Measurements from ENCODE around the gene POU2F1.

GRCh38 chr1:167373986-167374385 is 153.3 kb downstream of the POU2F1 start:
- TF ChIP-seq CTCF (IDR thresholded peaks at IDR 0.05; ENCODE audit: low read length) (no peak), EZH2 (optimal IDR thresholded peaks at IDR 0.05; ENCODE audit: low read depth, low read length) (no peak)
